Measurements from ENCODE around the gene NYAP1. TPM values are rescaled to one million over a fixed set of nuclear protein-coding genes. Genes with fewer than 3 reads are reported as not detected.

NYAP1 gene
- total RNA-seq: under 1 TPM in 2 of 3 donors, not detected in 1; 0.12 to 0.13 TPM
- 0.09 TPM for total RNA-seq (2013)

GRCh38 chr7:100483722-100484672 is at the start of gene NYAP1:
Gene NYAP1, plus strand, starts transcription at chr7:100483927. Its CDS starts 1,385 bp downstream, at chr7:100485312.
- Histone ChIP-seq H3K36me3 (ENCODE audit: control insufficient read depth, insufficient read depth, low read length) (no peaks in the 10 kb centered on the region), H3K9me3 (ENCODE audit: control insufficient read depth, insufficient read depth, low read length) (no peaks in the 10 kb centered on the region), H3K4me1 (ENCODE audit: control insufficient read depth, insufficient read depth, low read length) (peaks cover 25% of the 10 kb centered on the region), H3K4me3 (ENCODE audit: low read length) (peak within 1 kb of the TSS; percentile 29), H3K27ac (ENCODE audit: low read length) (no peak within 1 kb of the TSS), H3K27me3 (ENCODE audit: control insufficient read depth, insufficient read depth, low read length) (no peaks in the 10 kb centered on the region)
- intact Hi-C loops (cut with micrococcal nuclease): no loop called here
- DNase-seq (peak in 1 of 2 donors; percentile 77), ATAC-seq (peak; percentile 11 to 45 (median 34))
- H3K4me1 Mint-ChIP-seq: peaks cover 5 to 14% of the 10 kb centered on the region in 2 donors
- no peaks in the 10 kb centered on the region for H3K9me3 Mint-ChIP-seq
- peak within 1 kb of the TSS; percentile 86 for H3K4me3 Mint-ChIP-seq
- H3K36me3 Mint-ChIP-seq: no peaks in the 10 kb centered on the region
- peak within 1 kb of the TSS in 1 of 2 donors; percentile 48 for H3K27ac Mint-ChIP-seq
- WGBS (ENCODE audit: insufficient coverage): 27% methylated on average over 43 of the region's 45 CpGs
- no peak for TF ChIP-seq CTCF (IDR thresholded peaks at IDR 0.05)
- H3K27me3 Mint-ChIP-seq (ENCODE audit: low read depth in 2 of 2): peaks cover 0 to 1% of the 10 kb centered on the region in 2 donors

GRCh38 chr7:100434297-100435144 is 49.2 kb upstream of the NYAP1 start:
- DNase-seq (peak in 1 of 2 donors; percentile 32), ATAC-seq (no peak)
- 82% methylated on average over 22 of the region's 22 CpGs for WGBS (ENCODE audit: insufficient coverage)
- peaks cover 34 to 52% of the 10 kb centered on the region in 2 donors for H3K4me1 Mint-ChIP-seq
- Histone ChIP-seq H3K9me3 (ENCODE audit: control insufficient read depth, insufficient read depth, low read length) (no peaks in the 10 kb centered on the region), H3K27me3 (ENCODE audit: control insufficient read depth, insufficient read depth, low read length) (no peaks in the 10 kb centered on the region), H3K4me3 (ENCODE audit: low read length) (no peak overlapping the region), H3K36me3 (ENCODE audit: control insufficient read depth, insufficient read depth, low read length) (peaks cover 24% of the 10 kb centered on the region), H3K27ac (ENCODE audit: low read length) (peak overlapping the region; percentile 87), H3K4me1 (ENCODE audit: control insufficient read depth, insufficient read depth, low read length) (peaks cover 52% of the 10 kb centered on the region)
- peak overlapping the region; percentile 98 to 99 for H3K27ac Mint-ChIP-seq
- H3K4me3 Mint-ChIP-seq: peak overlapping the region; percentile 93
- H3K9me3 Mint-ChIP-seq: no peaks in the 10 kb centered on the region
- no peak for TF ChIP-seq CTCF (IDR thresholded peaks at IDR 0.05)
- intact Hi-C loops (cut with micrococcal nuclease): no loop called here
- H3K27me3 Mint-ChIP-seq (ENCODE audit: low read depth in 2 of 2): peaks cover 0 to under 1% of the 10 kb centered on the region in 2 donors
- no peaks in the 10 kb centered on the region for H3K36me3 Mint-ChIP-seq

GRCh38 chr7:100435401-100436304 is 48.1 kb upstream of the NYAP1 start:
- Mint-ChIP-seq H3K4me1 (peaks cover 30 to 45% of the 10 kb centered on the region in 2 donors), H3K4me3 (peak overlapping the region; percentile 96), H3K27ac (peak overlapping the region; percentile 98 to 99), H3K36me3 (no peaks in the 10 kb centered on the region), H3K9me3 (no peaks in the 10 kb centered on the region), H3K27me3 (ENCODE audit: low read depth in 2 of 2) (no peaks in the 10 kb centered on the region)
- Histone ChIP-seq H3K9me3 (ENCODE audit: control insufficient read depth, insufficient read depth, low read length) (no peaks in the 10 kb centered on the region), H3K4me3 (ENCODE audit: low read length) (peak overlapping the region; percentile 76), H3K27ac (ENCODE audit: low read length) (peak overlapping the region; percentile 87), H3K27me3 (ENCODE audit: control insufficient read depth, insufficient read depth, low read length) (no peaks in the 10 kb centered on the region), H3K36me3 (ENCODE audit: control insufficient read depth, insufficient read depth, low read length) (peaks cover 24% of the 10 kb centered on the region), H3K4me1 (ENCODE audit: control insufficient read depth, insufficient read depth, low read length) (peaks cover 47% of the 10 kb centered on the region)
- DNase-seq: peak; percentile 33 to 77
- no peak for TF ChIP-seq CTCF (IDR thresholded peaks at IDR 0.05)
- WGBS (ENCODE audit: insufficient coverage): 2% methylated on average over 81 of the region's 81 CpGs
- ATAC-seq: peak; percentile 14 to 37 (median 28)
- intact Hi-C loops (cut with micrococcal nuclease): no loop called here
